ENCODE measurements around the gene PTGER2. TPM values are rescaled to one million over a fixed set of nuclear protein-coding genes. Genes with fewer than 3 reads are reported as not detected.

Gene PTGER2
- total and polyA plus RNA-seq, 2 of the 8 experiments (the other 6 are each of a cell fraction or from before 2014, with no cell fraction given): 1.2 TPM

DNA sequence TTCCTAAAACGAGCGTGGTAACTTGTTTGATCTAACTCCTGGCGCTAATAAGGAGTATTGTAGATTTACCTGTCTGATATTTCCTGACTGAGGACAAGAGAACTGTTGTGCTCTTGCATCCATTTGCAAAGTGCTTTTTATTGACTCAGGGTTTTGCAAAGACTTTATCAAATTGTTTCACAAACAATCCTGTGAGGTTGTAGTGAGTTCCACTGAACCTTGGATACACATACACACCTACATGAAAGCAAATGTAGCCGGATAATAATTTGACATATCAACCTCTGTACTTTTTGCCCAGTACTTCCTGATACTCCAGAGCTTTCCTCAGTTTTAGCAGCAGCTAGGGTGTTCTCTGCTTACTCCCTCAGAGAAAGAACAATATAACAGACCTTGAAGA is 6.7 kb upstream of the PTGER2 start:
- Histone ChIP-seq H3K56ac (replicated peaks; ENCODE audit: insufficient read length, low read depth, low read length) (no peak overlapping the region), H3K27ac (ENCODE audit: low read depth, low read length) (no peak overlapping the region), H3K4me2 (ENCODE audit: insufficient read depth in 1 of 2, low read depth in 2 of 2, low read length in 2 of 2) (no peak overlapping the region), H3K14ac (ENCODE audit: insufficient read length) (no peak overlapping the region), H4K20me1 (replicated peaks in 1 of 2; ENCODE audit: control insufficient read depth in 1 of 2, insufficient read depth in 2 of 2, low read length in 2 of 2) (no peaks in the 10 kb centered on the region), H3K79me2 (ENCODE audit: control insufficient read depth in 1 of 2, insufficient read depth in 2 of 2, low read length in 2 of 2) (no peaks in the 10 kb centered on the region), H3K9ac (replicated peaks in 1 of 4; ENCODE audit: extremely low read depth in 1 of 4, low read depth in 3 of 4, low read length in 3 of 4) (no peak overlapping the region), H2AFZ (ENCODE audit: low read length) (no peak overlapping the region), H3K79me1 (ENCODE audit: low read depth, low read length) (no peaks in the 10 kb centered on the region), H2BK120ac (replicated peaks; ENCODE audit: low read depth, low read length) (no peak overlapping the region), H3K4me3 (ENCODE audit: extremely low read depth in 1 of 4, insufficient read depth in 2 of 4, low read depth in 3 of 4, low read length in 4 of 4) (no peak overlapping the region), H2AK5ac (ENCODE audit: low read depth, low read length) (no peak overlapping the region), H3K27me3 (replicated peaks in 1 of 4; ENCODE audit: control insufficient read depth in 3 of 4, extremely low read depth in 1 of 4, insufficient read depth in 3 of 4, low read length in 3 of 4) (no peaks in the 10 kb centered on the region; a peak in 2 of 7 replicates), H3K4me1 (replicated peaks in 1 of 4; ENCODE audit: control insufficient read depth in 3 of 4, insufficient read depth in 4 of 4, low read length in 3 of 4) (no peaks in the 10 kb centered on the region; a peak in 2 of 7 replicates), H2BK12ac (ENCODE audit: low read depth, low read length) (no peak overlapping the region), H4K91ac (replicated peaks; ENCODE audit: insufficient read length, low read length) (no peak overlapping the region), H3K9me3 (ENCODE audit: insufficient read depth in 2 of 2, low read depth in 1 of 2, low read length in 1 of 2) (no peaks in the 10 kb centered on the region), H3K18ac (ENCODE audit: extremely low read depth, low read length) (no peak overlapping the region), H4K8ac (ENCODE audit: extremely low read depth, insufficient read depth, low read length) (no peak overlapping the region), H2BK15ac (ENCODE audit: low read length) (no peak overlapping the region), H2BK20ac (ENCODE audit: low read length) (no peak overlapping the region), H2BK5ac (ENCODE audit: low read depth, low read length) (no peak overlapping the region), H3K4ac (replicated peaks; ENCODE audit: insufficient read length, low read depth, low read length) (no peak overlapping the region), H3K23ac (ENCODE audit: insufficient read length) (no peak overlapping the region), H3K36me3 (ENCODE audit: control insufficient read depth in 2 of 4, insufficient read depth in 4 of 4, low read length in 3 of 4) (no peaks in the 10 kb centered on the region), H3K23me2 (ENCODE audit: low read depth, low read length) (0 out of 2 replicates have a peak, but pooled peaks cover 2% of the 10 kb centered on the region), H4K5ac (ENCODE audit: insufficient read length, low read depth, low read length) (no peak overlapping the region)
- DNase-seq (ENCODE audit: low read depth in 1 of 2, low spot score in 2 of 2) (no peak), FAIRE-seq (no peak)
- POLR2A ChIA-PET (ENCODE audit: partially characterized antibody): no interaction called here
- TF ChIP-seq, protein P1, sequence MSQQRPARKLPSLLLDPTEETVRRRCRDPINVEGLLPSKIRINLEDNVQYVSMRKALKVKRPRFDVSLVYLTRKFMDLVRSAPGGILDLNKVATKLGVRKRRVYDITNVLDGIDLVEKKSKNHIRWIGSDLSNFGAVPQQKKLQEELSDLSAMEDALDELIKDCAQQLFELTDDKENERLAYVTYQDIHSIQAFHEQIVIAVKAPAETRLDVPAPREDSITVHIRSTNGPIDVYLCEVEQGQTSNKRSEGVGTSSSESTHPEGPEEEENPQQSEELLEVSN (IDR thresholded peaks at IDR 0.05): no peak
- TF ChIP-seq SIN3A (conservative IDR thresholded peaks at IDR 0.05 in 1 of 2, IDR thresholded peaks at IDR 0.05 in 1 of 2; ENCODE audit: low read depth in 1 of 2, low read length in 2 of 2) (no peak), CHD1 (IDR thresholded peaks at IDR 0.05; ENCODE audit: low read depth, low read length) (no peak)
- CTCF ChIA-PET (ENCODE audit: partially characterized antibody): no interaction called here
- 93% methylated on average over 4 of the region's 4 CpGs; no CpG with 5 or more reads in 1 of the 2 experiments for WGBS, 2 experiments (ENCODE audit: extremely low coverage in 1 of 2, insufficient coverage in 1 of 2, insufficient read length in 1 of 2, insufficient replicate concordance in 2 of 2, low coverage in 1 of 2, low lambda C conversion rate in 2 of 2, missing lambda C conversion rate in 1 of 2)
